GM12875 (cell line): Measurements from ENCODE around the gene ST3GAL3.

Experiments used
- H3K4me3 ChIP-seq: one replicate; pipeline ENCODE4 v1.5.1; 2011; ENCODE audit warnings: low read depth, low read length, control low read depth
- TF ChIP-seq, protein P1 (sequence below): IDR thresholded peaks from 2 replicates; pipeline ENCODE4 v1.5.1; 2011; ENCODE audit warnings: low read depth, mild to moderate bottlenecking, control low read depth, inconsistent platforms, low read length, moderate library complexity, borderline replicate concordance; ENCODE audit not compliant: insufficient read depth

ST3GAL3 gene

DNA sequence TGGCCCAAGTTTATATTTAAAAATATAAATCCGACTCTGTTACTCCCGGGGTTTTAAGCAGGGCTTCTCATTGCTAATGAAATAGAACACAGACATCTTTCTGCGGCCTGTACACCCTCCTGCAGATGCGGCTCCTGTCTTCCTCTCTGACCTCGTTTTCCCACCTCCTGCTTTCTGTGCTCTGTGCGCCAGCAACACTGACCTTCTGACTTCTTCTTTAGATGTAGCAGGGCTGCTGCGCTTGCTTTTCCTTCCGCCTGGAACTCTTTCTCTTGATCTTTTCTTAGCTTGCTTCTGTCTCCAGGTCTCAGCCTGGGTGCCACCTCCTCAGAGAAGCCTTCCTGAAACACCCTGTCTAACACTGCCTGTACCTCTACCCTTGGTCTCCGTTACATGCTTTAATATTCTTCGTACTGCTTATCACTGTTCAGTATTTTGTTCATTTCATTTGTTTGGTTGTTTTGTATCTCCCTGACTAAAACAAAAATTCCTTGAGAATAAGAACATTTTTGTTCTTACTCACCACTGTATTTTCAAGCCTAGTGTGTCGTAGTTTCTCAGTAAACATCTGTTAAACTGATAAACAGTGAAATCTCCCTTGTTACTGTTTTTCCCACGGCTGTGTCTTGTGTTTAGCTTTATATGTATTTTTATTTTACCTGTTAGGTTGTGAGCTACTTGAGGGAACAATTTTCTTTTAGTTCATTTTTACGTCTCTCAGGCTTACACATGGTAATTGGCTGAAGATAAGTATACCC, 79.0 kb downstream of the ST3GAL3 start:
- H3K4me3 ChIP-seq = no peak overlapping the region
- TF ChIP-seq, protein P1, sequence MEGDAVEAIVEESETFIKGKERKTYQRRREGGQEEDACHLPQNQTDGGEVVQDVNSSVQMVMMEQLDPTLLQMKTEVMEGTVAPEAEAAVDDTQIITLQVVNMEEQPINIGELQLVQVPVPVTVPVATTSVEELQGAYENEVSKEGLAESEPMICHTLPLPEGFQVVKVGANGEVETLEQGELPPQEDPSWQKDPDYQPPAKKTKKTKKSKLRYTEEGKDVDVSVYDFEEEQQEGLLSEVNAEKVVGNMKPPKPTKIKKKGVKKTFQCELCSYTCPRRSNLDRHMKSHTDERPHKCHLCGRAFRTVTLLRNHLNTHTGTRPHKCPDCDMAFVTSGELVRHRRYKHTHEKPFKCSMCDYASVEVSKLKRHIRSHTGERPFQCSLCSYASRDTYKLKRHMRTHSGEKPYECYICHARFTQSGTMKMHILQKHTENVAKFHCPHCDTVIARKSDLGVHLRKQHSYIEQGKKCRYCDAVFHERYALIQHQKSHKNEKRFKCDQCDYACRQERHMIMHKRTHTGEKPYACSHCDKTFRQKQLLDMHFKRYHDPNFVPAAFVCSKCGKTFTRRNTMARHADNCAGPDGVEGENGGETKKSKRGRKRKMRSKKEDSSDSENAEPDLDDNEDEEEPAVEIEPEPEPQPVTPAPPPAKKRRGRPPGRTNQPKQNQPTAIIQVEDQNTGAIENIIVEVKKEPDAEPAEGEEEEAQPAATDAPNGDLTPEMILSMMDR = no peak

- no peak overlapping the region for H3K4me3 ChIP-seq
- TF ChIP-seq, protein P1 = no peak
Observed at GRCh38 chr1:43786960-43787359, 79.6 kb downstream of the ST3GAL3 start.

DNA sequence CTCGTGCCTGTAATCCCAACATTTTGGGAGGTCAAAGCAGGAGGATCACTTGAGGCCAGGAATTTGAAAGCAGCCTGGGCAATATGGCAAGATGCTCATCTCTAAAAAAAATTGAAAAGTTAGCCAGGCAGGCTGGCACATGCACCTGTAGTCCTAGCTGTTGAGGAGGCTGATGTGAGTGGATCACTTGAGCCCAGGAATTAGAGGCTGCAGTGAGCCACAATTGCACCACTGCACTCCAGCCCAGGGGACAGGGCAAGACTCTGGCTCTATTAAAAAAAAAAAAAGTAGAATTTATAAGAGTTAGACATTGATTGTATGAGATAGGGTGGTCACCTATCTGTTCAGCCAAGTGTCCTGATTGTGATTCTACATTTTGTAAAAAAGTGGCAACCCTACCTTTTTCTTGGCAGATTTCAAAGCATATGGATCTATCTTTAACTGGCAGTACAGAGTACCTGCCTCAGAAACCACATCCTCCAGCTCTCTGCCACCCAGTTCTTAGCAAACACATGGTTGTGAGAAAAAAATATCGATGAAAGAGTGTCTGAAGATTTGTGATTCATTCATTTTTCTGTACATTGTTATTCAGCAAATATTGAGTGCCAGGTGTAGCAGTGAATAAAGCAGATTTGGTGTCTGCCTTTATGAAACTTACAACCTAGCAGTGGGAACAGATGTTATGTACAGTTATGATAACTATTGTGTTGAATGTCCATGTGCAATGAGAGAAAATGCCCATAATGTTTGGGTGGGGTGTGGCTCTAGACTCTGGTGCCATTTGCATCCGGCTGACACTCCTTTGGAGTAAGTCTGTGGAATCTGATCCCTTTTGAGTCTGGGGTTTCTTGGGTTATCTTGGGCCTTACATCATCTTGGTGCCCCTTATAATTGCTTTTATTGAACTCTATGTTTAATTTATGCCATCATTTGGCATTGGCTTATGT, 82.5 kb downstream of the ST3GAL3 start:
- no peak overlapping the region for H3K4me3 ChIP-seq
- TF ChIP-seq, protein P1 = no peak

DNA sequence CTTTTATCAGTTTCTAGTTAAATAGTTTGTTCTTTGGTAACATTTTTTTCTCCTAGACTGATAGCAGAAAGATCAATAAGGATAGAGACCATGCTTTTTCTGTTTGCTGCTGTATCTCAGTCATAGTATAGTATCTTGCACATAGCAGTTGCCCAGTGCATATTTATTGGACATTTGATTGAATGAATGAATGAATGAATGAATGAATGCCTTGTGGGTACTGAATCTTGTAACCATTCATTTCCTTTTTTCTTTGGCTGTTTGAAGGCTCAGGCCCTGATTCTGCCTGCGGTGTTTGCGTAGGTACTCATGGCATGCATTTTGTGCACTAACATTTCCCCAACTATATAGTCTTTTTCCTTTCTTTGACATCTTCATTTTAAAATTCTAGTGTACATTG, 83.9 kb downstream of the ST3GAL3 start:
- TF ChIP-seq, protein P1 = no peak
- no peak overlapping the region for H3K4me3 ChIP-seq

GRCh38 chr1:43796111-43796581, 88.8 kb downstream of the ST3GAL3 start:
- TF ChIP-seq, protein P1 = no peak
- H3K4me3 ChIP-seq = no peak overlapping the region

- TF ChIP-seq, protein P1 = no peak
- H3K4me3 ChIP-seq = no peak overlapping the region
Observed at GRCh38 chr1:43797891-43798290, 90.6 kb downstream of the ST3GAL3 start.
